Heart left ventricle (tissue), 16 donors: Measurements from ENCODE around the gene ANKRD36B. TPM values are rescaled to one million over a fixed set of nuclear protein-coding genes. Genes with fewer than 3 reads are reported as not detected.
A peak's percentile ranks its signal among the peaks of the same experiment; 100 is the strongest.
"Not testable (repeated sequence)": the region's sequence is repeated elsewhere in the genome, so short reads cannot be mapped to it uniquely, and the experiment has no call there.

Experiments used
- ATAC-seq, 4 donors: fragments of 200-7000 bp; cut with Tn5 transposase; one replicate each; pipeline ENCODE4 v1.9.1; 2020 to 2022; ENCODE audit warnings: moderate library complexity in 4 of 4, mild to moderate bottlenecking in 3 of 4, moderate number of reproducible peaks in 1 of 4
- DNase-seq, 5 donors: peaks; one replicate each; pipeline ENCODE4 v3.0.0-alpha.2; 2020
- H3K27ac ChIP-seq, 12 donors: fragments of 200-600 bp; sonication (generic) in 4 of 12; one replicate each; pipeline versions ENCODE4 v1.5.0 to v1.8.0; 2016 to 2022; ENCODE audit warnings: mild to moderate bottlenecking in 2 of 12
- H3K27me3 ChIP-seq, 9 donors: fragments of 200-600 bp; sonication (generic) in 2 of 9; one replicate each; pipeline versions ENCODE4 v1.5.1 to v1.8.0; 2016 to 2022; ENCODE audit warnings: mild to moderate bottlenecking in 3 of 9
- H3K36me3 ChIP-seq, 9 donors: fragments of 200-600 bp; sonication (generic) in 2 of 9; one replicate each; pipeline versions ENCODE4 v1.5.0 to v1.8.0; 2018 to 2022; ENCODE audit warnings: mild to moderate bottlenecking in 2 of 9
- H3K4me1 ChIP-seq, 12 donors: fragments of 200-600 bp; sonication (generic) in 4 of 12; one replicate each; pipeline versions ENCODE4 v1.5.0 to v1.8.0; 2016 to 2022; ENCODE audit warnings: mild to moderate bottlenecking in 3 of 12
- H3K4me3 ChIP-seq, 12 donors: fragments of 200-600 bp; sonication (generic) in 4 of 12; one replicate each; pipeline versions ENCODE4 v1.5.0 to v1.8.0; 2017 to 2022; ENCODE audit warnings: mild to moderate bottlenecking in 9 of 12, moderate library complexity in 4 of 12
- H3K9me3 ChIP-seq, 12 donors: fragments of 200-600 bp; sonication (generic) in 4 of 12; one replicate each; pipeline versions ENCODE4 v1.5.0 to v1.8.0; 2016 to 2022; ENCODE audit warnings: mild to moderate bottlenecking in 1 of 12
- WGBS, 4 donors: extraction: QIAGEN DNeasy Blood & Tissue Kit in 2 of 4; methylation state at CpG; one replicate each; pipeline versions ENCODE4 v1.1.5 to v1.1.7; 2013 to 2018; 5-methylcytosine and 5-hydroxymethylcytosine counted together
- intact Hi-C, 10 donors: fragments of 100-400 bp; cut with DNase I; formaldehyde crosslinking; loops; one replicate each; pipeline versions ENCODE4 v1.11.1 to v1.14.2; 2022
- polyA plus RNA-seq, 2 donors: library from polyadenylated mRNA; stranded (reverse); fragments of 200-250 nt; gene quantifications; one replicate each; pipeline ENCODE4 v1.2.3, GENCODE V29; 2013
- total RNA-seq, 9 donors: library from RNA; depleted of rRNA in 2 of 9; stranded (reverse); fragments of >200 nt in 2 of 9; fragmentation: NEBNext Ultra II Directional in 3 of 9; extraction: Animal tissue kit (Norgen Biotek cat#: 25700) in 3 of 9; gene quantifications; one replicate each; pipeline versions ENCODE4 v1.1.0 to v1.2.4, GENCODE V29; 2016 to 2023
- TF ChIP-seq, protein P1 (sequence below), 12 donors: fragments of 200-600 bp; sonication (generic) in 4 of 12; IDR thresholded peaks; one replicate each; pipeline versions ENCODE4 v1.5.0 to v1.8.0; 2018 to 2022; ENCODE audit warnings: antibody characterized with exemption in 12 of 12, mild to moderate bottlenecking in 5 of 12
- donor health status: ischemic (EF 13 %, LVEDD 7.1; RV severe dilation, severe dysfunction).
- donor health status: healthy with polysubstance abuse.
- donor health status: DM: no; HTN: yes; CAD: no.
- donor health status: DM: no; HTN: no; CAD: no.
- donor health status: ischemic (EF 25% LVEDD 6.9; RV normal size, moderate dysfunction).
- donor health status: ischemic (EF 25% LVEDD 5.7; RV mildly dilated, moderate dysfunction).
- donor health status: healthy.
- donor health status: DM: yes; HTN: yes; CAD: no.
- donor health status: ischemic (EF 35%, LVEDD 5.7; RV mildly dilated, moderate dysfunction).
- donor health status: nonischemic (EF 11% LVEDD 7.7; RV severe dilation, severe dysfunction).
- donor health status: DM: yes; HTN: yes; CAD: no.
- donor health status: PGD.
- donor health status: ischemic (EF 29% LVEDD 5.4; RV normal size, mild dysfunction).
- donor health status: nonischemic (EF 23%, LVEDD 6.1; RV moderate dilation, normal function).

The ANKRD36B gene
- total and polyA plus RNA-seq, 11 donors = 1.2 to 8.0 (median 4.1) TPM

DNA sequence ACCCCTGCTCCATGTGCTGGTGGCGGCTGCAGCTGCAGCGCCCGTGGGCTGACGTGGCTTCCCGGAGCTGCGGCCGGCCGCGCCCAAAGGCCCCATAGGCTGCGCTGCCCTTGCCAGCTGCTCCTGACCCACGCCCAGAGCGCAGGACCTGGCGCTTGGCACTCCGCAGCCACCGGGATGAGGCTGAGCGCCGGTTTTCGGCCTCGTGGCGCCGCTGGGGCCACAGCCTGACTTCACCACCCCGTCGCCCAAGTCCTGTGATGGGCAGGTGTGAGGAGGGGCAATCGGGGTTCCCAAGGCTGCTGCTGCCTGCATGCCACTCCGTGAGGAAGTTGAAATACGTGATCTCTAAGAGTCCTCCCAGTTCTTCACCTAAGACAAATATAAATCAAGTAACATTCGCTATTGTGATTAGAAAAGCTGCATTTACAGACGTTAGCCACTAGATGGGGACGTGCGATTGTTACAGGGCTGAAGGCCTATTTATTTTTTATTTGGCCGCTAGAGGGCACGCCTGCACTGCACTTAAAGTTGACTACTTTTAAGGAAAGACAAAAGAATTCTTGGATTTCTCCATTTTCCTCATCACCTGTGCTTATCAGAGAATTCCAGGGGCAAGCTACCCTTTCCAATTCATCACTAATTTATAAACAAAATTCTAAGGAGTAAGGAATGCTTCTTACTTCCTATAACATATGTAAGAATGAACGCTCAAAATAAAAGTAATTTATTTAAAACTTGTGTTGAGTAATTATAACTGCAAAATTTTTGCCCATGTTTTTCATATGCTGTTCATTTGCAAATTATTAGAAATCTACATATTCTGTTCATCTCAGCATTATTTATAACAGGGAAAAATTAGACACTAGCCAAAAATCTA, 1.1 kb upstream of the ANKRD36B start:
- peak overlapping the region; percentile 44 to 81 (median 70) for H3K4me3 ChIP-seq
- H3K9me3 ChIP-seq, H3K36me3 ChIP-seq, H3K4me1 ChIP-seq, H3K27me3 ChIP-seq: not testable (repeated sequence)
- ATAC-seq (peak; percentile 48 to 89 (median 84)), DNase-seq (peak; percentile 66 to 81 (median 73))
- TF ChIP-seq, protein P1, sequence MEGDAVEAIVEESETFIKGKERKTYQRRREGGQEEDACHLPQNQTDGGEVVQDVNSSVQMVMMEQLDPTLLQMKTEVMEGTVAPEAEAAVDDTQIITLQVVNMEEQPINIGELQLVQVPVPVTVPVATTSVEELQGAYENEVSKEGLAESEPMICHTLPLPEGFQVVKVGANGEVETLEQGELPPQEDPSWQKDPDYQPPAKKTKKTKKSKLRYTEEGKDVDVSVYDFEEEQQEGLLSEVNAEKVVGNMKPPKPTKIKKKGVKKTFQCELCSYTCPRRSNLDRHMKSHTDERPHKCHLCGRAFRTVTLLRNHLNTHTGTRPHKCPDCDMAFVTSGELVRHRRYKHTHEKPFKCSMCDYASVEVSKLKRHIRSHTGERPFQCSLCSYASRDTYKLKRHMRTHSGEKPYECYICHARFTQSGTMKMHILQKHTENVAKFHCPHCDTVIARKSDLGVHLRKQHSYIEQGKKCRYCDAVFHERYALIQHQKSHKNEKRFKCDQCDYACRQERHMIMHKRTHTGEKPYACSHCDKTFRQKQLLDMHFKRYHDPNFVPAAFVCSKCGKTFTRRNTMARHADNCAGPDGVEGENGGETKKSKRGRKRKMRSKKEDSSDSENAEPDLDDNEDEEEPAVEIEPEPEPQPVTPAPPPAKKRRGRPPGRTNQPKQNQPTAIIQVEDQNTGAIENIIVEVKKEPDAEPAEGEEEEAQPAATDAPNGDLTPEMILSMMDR (IDR thresholded peaks at IDR 0.05) = peak; percentile 81 to 98 (median 96)
- 3 to 5% (median 4%) methylated on average over 17 to 33 of the region's 33 CpGs for WGBS, 4 donors
- H3K27ac ChIP-seq = peak overlapping the region; percentile 92 to 98 (median 93)
- intact Hi-C loops = loop anchor here in 7 of 10 donors (1.0 to 10.0 kb wide), 6 partner anchors 54 to 107 kb away; partner anchors contain the start of genes ACTR1B (in 1 of the 7) and COX5B (in 1 of the 7)

DNA sequence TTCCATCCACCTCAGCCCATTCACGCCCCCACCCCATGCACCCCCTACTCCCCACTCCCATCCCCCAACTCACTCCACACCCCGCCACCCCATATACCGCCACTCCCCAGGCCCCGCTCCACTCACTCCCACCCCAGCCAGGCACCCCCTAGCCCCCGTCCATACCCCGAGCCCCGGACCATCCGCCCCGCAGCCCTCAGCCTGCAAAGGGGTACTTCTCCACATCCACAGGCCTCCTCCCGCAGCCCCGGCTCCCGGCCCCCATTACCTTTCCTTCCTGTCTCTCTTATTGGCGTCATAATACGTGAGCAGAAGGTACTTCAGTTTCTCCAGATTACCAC, 450 bp downstream of the ANKRD36B start:
- DNase-seq, H3K9me3 ChIP-seq, H3K4me1 ChIP-seq, H3K27me3 ChIP-seq, H3K36me3 ChIP-seq, intact Hi-C loops: not testable (repeated sequence)
- WGBS, 4 donors = 1 to 8% (median 5%) methylated on average over 5 to 9 of the region's 14 CpGs
- Histone ChIP-seq H3K27ac (peak overlapping the region; percentile 34 to 98 (median 88)), H3K4me3 (peak overlapping the region; percentile 41 to 81 (median 68))
- ATAC-seq = peak in 2 of 4 donors; percentile 11

DNA sequence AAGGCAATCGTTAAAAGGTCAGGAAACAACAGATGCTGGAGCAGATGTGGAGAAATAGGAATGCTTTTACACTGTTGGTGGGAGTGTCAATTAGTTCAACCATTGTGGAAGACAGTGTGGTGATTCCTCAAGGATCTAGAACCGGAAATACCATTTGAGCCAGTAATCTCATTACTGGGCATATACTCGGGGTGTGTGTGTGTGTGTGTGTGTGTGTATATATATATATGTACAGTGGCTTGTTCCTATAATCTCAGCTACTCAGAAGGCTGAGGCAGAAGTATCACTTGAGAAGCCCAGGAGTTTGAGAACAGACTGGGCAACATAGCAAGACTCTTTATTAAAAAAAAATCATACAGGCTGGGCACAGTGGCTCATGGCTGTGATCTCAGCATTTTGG, 24.0 kb downstream of the ANKRD36B start:
- H3K4me1 ChIP-seq, H3K27ac ChIP-seq, ATAC-seq, H3K9me3 ChIP-seq, H3K36me3 ChIP-seq, H3K27me3 ChIP-seq, DNase-seq, H3K4me3 ChIP-seq, intact Hi-C loops: not testable (repeated sequence)
- WGBS, 4 donors = 64 to 75% (median 70%) methylated on average over 3 of the region's 3 CpGs

DNA sequence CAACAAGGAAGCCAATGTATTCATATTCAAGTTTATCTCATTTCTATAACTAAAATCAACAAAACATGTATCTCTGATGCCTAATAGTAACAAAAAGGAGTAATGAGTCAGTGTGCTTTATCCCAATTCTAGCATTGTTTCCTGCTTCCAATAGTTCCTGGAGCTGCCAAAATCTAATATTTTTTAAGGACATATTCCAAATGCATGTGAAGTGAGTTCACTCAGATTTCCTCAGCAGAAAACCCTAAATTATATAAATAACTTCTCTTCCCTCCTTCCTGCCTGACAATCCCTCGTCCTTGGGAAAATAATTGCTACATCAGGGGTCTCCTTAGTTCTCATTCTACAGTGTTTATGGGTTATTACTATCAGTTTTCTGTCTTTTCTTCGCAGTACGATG, 37.3 kb downstream of the ANKRD36B start:
- H3K4me1 ChIP-seq, H3K9me3 ChIP-seq, H3K4me3 ChIP-seq, H3K27me3 ChIP-seq, DNase-seq, intact Hi-C loops, ATAC-seq, H3K27ac ChIP-seq: not testable (repeated sequence)
- 71 to 79% (median 74%) methylated on average over 3 of the region's 3 CpGs for WGBS, 4 donors
- peaks cover 0 to 91% (median 58%) of the 10 kb centered on the region in 9 donors for H3K36me3 ChIP-seq

DNA sequence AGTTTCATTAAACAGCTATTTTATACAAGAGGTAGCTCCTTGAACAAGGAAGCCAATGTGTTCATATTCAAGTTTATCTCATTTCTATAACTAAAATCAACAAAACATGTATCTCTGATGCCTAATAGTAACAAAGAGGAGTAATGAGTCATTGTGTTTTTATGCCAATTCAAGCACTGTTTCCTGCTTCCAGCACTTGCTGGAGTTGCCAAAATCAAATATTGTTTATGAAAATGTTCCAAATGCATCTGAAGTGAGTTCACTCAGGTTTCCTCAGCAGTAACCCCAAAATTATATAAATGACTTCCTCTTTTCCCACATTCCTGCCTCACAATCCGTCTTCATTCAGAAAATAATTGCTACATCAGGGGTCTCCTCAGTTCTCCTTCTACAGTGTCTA, 39.2 kb downstream of the ANKRD36B start:
- H3K36me3 ChIP-seq = peaks cover 0 to 91% (median 53%) of the 10 kb centered on the region in 9 donors
- H3K4me3 ChIP-seq, H3K4me1 ChIP-seq, intact Hi-C loops, DNase-seq, H3K27me3 ChIP-seq, H3K9me3 ChIP-seq, H3K27ac ChIP-seq, ATAC-seq: not testable (repeated sequence)
- WGBS, 4 donors = 40 to 44% methylated on average over 1 of the region's 1 CpG; no CpG with 5 or more reads in 2 of the 4 donors

DNA sequence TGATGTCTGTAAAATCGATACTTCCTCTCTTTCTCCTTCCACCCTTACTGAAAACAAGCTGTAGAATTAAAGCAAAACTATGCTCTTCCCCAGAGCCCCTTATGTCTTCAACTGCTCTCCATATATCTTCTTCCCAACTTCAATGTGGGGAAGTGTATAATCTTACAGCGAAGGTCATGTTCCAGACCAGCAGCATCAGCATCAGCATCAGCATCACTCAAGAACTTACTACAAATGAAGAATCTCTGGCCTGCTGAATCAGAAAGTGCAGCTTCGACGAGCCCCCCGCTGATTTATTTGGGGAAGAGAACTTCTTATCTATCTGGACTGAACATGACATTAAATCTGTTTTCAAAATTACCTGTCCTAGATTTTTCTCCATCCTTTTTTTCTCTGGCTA, 40.6 kb downstream of the ANKRD36B start:
- H3K36me3 ChIP-seq = peaks cover 0 to 88% (median 39%) of the 10 kb centered on the region in 9 donors
- intact Hi-C loops = loop anchor here in 2 of 10 donors (5.0 to 10.0 kb wide), 2 partner anchors 352 to 354 kb away; no protein-coding TSS in a partner anchor
- not testable (repeated sequence) for ATAC-seq, H3K4me3 ChIP-seq, H3K27me3 ChIP-seq, H3K27ac ChIP-seq, DNase-seq, H3K4me1 ChIP-seq, H3K9me3 ChIP-seq
- WGBS, 4 donors = 87 to 93% (median 89%) methylated on average over 5 of the region's 5 CpGs

DNA sequence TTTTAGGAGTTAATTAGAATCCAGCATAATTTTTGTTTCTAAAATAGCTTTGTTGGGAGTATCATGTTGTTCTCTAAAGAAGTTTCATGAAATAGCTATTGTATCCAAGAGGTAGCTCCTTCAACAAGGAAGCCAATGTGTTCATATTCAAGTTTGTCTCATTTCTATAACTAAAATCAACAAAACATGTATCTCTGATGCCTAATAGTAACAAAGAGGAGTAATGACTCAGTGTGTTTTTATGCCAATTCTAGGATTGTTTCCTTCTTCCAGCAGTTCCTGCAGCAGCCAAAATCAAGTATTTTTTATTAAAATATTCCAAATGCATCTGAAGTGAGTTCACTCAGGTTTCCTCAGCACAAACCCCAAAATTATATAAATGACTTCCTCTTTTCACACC, 41.1 kb downstream of the ANKRD36B start:
- not testable (repeated sequence) for ATAC-seq, H3K9me3 ChIP-seq, H3K4me3 ChIP-seq, H3K4me1 ChIP-seq, DNase-seq, H3K27me3 ChIP-seq, H3K27ac ChIP-seq
- peaks cover 0 to 83% (median 35%) of the 10 kb centered on the region in 9 donors for H3K36me3 ChIP-seq
- intact Hi-C loops = loop anchor here in 2 of 10 donors (5.0 to 10.0 kb wide), 2 partner anchors 351 to 354 kb away; no protein-coding TSS in a partner anchor
